Cardiac muscle cell (in vitro differentiated cells and primary cell): ENCODE results near the gene IMPA2. TPM values are rescaled to one million over a fixed set of nuclear protein-coding genes. Genes with fewer than 3 reads are reported as not detected.

ENCODE experiments used
- DNase-seq, 2 donors: peaks; one replicate each; pipeline versions ENCODE4 v3.0.0 to v3.0.0-alpha.2; 2010 to 2017; ENCODE audit warnings: low read depth in 1 of 2, low spot score in 1 of 2
- H3K27ac ChIP-seq: fragments of 200-600 bp; sonication (generic); 2 replicates; pipeline ENCODE4 v1.5.1; 2016
- H3K27me3 ChIP-seq: fragments of 200-600 bp; sonication (generic); 2 replicates; pipeline ENCODE4 v1.6.0; 2016; ENCODE audit warnings: control low read depth
- H3K36me3 ChIP-seq: fragments of 200-600 bp; sonication (generic); 2 replicates; pipeline ENCODE4 v1.5.1; 2016; ENCODE audit warnings: control low read depth
- H3K4me1 ChIP-seq: fragments of 200-600 bp; sonication (generic); 2 replicates; pipeline ENCODE4 v1.8.1; 2017; ENCODE audit warnings: low read depth, mild to moderate bottlenecking, mixed run types
- H3K4me3 ChIP-seq: fragments of 200-600 bp; sonication (generic); 2 replicates; pipeline ENCODE4 v1.5.1; 2016; ENCODE audit warnings: mild to moderate bottlenecking
- H3K9me3 ChIP-seq: fragments of 200-600 bp; sonication (generic); 2 replicates; pipeline ENCODE4 v1.5.1; 2017; ENCODE audit warnings: low read depth, mild to moderate bottlenecking, control low read depth
- CTCF ChIP-seq: IDR thresholded peaks from 2 replicates; pipeline ENCODE4 v1.5.1; 2012; ENCODE audit warnings: low read depth, mild to moderate bottlenecking, low read length
- polyA plus RNA-seq: library from polyadenylated mRNA; unstranded; fragments of >200 nt; fragmentation: Nextera tagmentation; extraction: Ambion mirVana; gene quantifications from 2 replicates; pipeline ENCODE4 v1.2.1, GENCODE V29; 2016
- total RNA-seq: library from RNA; depleted of rRNA; stranded (reverse); fragments of >200 nt; gene quantifications from 2 replicates; pipeline ENCODE4 v1.2.3, GENCODE V29; 2016

Gene IMPA2
- total and polyA plus RNA-seq, 2 experiments from 2014 or later: 23.9 to 60.0 TPM

- no peak for TF ChIP-seq CTCF
- Histone ChIP-seq H3K27ac (no peak overlapping the region), H3K4me1 (no peaks in the 10 kb centered on the region), H3K4me3 (no peak overlapping the region), H3K27me3 (no peaks in the 10 kb centered on the region), H3K9me3 (no peaks in the 10 kb centered on the region), H3K36me3 (no peaks in the 10 kb centered on the region)
- peak in 1 of 2 donors; percentile 43 for DNase-seq
Observed at GRCh38 chr18:12044591-12044990, 63.3 kb downstream of the IMPA2 start.

DNA sequence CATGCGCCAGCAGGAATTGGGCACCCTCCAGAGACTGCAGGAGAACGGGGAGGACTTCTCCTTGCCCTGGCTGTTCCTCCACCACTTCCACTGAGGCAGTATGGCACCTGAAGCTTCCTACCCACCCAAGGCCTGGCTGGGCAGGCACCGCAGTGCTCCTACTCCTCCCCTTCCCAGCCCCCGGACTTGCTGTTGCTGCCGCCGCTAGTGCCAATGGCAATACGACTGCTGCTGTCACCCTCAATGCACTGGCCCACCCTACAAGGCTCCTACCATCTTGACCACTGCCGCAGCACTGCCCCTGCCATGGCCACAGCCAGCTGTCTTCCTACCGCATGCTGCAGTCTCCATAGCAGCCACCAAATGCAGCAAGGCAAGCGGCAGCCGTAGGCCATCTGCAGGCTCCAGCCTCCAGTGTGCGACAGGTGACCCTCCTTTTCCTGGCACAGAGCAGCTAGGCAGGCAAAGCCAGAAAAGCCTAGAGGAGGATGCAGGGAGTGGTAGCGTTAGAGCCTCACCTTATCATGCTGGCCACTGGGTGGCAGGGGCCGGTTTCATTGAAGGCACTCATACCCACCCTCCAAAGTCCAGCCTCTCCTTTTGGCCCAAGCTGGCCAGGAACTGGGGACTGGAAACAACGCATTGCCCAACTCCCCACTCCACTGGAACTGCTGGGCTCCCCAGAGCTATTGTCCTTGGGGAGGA, 64.9 kb downstream of the IMPA2 start:
- Histone ChIP-seq H3K27ac (no peak overlapping the region), H3K4me1 (no peaks in the 10 kb centered on the region), H3K9me3 (no peaks in the 10 kb centered on the region), H3K36me3 (no peaks in the 10 kb centered on the region), H3K27me3 (no peaks in the 10 kb centered on the region), H3K4me3 (no peak overlapping the region)
- DNase-seq: no peak
- no peak for TF ChIP-seq CTCF

- no peak for DNase-seq
- Histone ChIP-seq H3K4me1 (no peaks in the 10 kb centered on the region), H3K27me3 (no peaks in the 10 kb centered on the region), H3K36me3 (no peaks in the 10 kb centered on the region), H3K4me3 (no peak overlapping the region), H3K9me3 (no peaks in the 10 kb centered on the region), H3K27ac (no peak overlapping the region)
- no peak for TF ChIP-seq CTCF
Observed at GRCh38 chr18:12046751-12047335, 65.5 kb downstream of the IMPA2 start.

GRCh38 chr18:12048010-12048826, 66.9 kb downstream of the IMPA2 start:
- peak in 1 of 2 donors; percentile 15 for DNase-seq
- no peaks in the 10 kb centered on the region for H3K9me3 ChIP-seq
- no peak overlapping the region for H3K4me3 ChIP-seq
- TF ChIP-seq CTCF: no peak
- H3K27ac ChIP-seq: no peak overlapping the region
- H3K27me3 ChIP-seq: no peaks in the 10 kb centered on the region
- H3K4me1 ChIP-seq: no peaks in the 10 kb centered on the region
- no peaks in the 10 kb centered on the region for H3K36me3 ChIP-seq

DNA sequence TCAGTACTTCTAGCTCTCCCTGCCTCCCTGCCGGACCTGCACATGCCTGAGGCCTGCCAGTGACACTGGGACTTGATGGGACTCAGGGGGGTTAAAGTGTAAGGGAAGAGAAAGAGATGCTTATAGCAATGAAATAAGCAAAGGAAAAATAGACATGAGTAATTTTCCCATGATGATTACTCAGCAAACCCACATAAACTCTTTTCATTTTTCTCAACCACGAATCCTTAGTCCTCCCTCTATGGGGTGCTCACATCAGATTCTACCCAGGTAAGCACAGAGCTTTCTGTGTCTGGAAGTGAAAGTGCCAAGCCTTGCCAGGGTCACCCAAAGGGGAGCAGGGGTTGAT, 67.5 kb downstream of the IMPA2 start:
- H3K4me3 ChIP-seq: no peak overlapping the region
- no peaks in the 10 kb centered on the region for H3K4me1 ChIP-seq
- H3K9me3 ChIP-seq: no peaks in the 10 kb centered on the region
- no peak overlapping the region for H3K27ac ChIP-seq
- H3K36me3 ChIP-seq: no peaks in the 10 kb centered on the region
- no peak for TF ChIP-seq CTCF
- DNase-seq: peak in 1 of 2 donors; percentile 35
- H3K27me3 ChIP-seq: no peaks in the 10 kb centered on the region
